Lower leg skin (tissue), 4 donors: Measurements from ENCODE around the gene BPIFA1. TPM values are rescaled to one million over a fixed set of nuclear protein-coding genes. Genes with fewer than 3 reads are reported as not detected.

ENCODE experiments used
- DNase-seq, 2 donors: peaks; one replicate each; pipeline ENCODE4 v3.0.0-alpha.2; 2019; ENCODE audit warnings: low spot score in 2 of 2
- H3K4me3 ChIP-seq: fragments of 200-600 bp; sonication (generic); 2 replicates; pipeline ENCODE4 v1.5.1; 2017; ENCODE audit warnings: mild to moderate bottlenecking, low read depth; ENCODE audit not compliant: poor library complexity, severe bottlenecking
- POLR2A ChIP-seq, 2 donors: fragments of 450-650 bp; IDR thresholded peaks; one replicate each; pipeline ENCODE4 v1.6.1; 2016 to 2017; ENCODE audit warnings: antibody characterized with exemption in 2 of 2, mild to moderate bottlenecking in 1 of 2, moderate library complexity in 1 of 2
- WGBS, 2 donors: methylation state at CpG; one replicate each; pipeline ENCODE4 v1.1.5; 2018; 5-methylcytosine and 5-hydroxymethylcytosine counted together
- intact Hi-C: fragments of 100-400 bp; cut with DNase I; formaldehyde crosslinking; loops from one replicate; pipeline ENCODE4 v1.15.0; 2023; ENCODE audit warnings: low total_unique reads
- total RNA-seq, 4 donors: library from RNA; depleted of rRNA; stranded (reverse); fragments of >200 nt; gene quantifications; one replicate each; pipeline ENCODE4 v1.1.0, GENCODE V29; 2016
- TF ChIP-seq, protein P1 (sequence below), 3 donors: fragments of 450-650 bp; IDR thresholded peaks; one replicate each; pipeline ENCODE4 v1.5.1; 2016; ENCODE audit warnings: antibody characterized with exemption in 3 of 3, mild to moderate bottlenecking in 3 of 3, moderate library complexity in 2 of 3

BPIFA1 gene
- total RNA-seq, 4 donors from 2014 or later, result not detected

DNA sequence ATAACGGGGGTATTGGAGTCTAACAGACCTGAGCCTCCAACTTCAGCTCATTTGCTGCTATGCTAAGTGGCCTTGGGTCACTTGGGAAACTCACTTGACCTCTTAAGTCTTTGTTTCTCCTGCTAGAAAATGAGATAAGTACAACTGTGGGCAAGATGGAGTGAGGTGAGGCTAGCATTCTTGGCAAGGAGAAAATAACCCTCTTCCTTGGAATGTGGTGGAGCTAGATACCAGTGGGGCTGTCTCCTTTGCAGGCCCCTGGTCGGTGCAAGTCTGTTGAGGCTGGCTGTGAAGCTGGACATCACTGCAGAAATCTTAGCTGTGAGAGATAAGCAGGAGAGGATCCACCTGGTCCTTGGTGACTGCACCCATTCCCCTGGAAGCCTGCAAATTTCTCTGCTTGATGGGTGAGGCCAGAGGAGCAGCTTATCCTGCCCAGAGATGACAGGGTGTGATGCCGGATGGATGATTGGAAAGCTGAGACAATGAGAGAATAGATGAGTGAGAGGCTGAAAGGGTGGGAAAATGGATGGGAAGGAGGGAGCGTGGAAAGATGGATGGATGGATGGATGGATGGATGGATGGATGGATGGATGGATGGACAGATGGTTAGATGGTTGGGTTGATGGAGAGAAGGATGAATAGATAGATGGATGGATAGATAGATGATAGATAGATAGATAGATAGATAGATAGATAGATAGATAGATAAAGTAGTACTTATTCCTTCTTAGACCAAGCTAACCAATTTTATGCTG, 4.4 kb downstream of the BPIFA1 start:
- no peak for DNase-seq
- WGBS, 2 donors, result 82 to 85% methylated on average over 4 of the region's 4 CpGs
- intact Hi-C loops, result no loop called here
- TF ChIP-seq, protein P1, sequence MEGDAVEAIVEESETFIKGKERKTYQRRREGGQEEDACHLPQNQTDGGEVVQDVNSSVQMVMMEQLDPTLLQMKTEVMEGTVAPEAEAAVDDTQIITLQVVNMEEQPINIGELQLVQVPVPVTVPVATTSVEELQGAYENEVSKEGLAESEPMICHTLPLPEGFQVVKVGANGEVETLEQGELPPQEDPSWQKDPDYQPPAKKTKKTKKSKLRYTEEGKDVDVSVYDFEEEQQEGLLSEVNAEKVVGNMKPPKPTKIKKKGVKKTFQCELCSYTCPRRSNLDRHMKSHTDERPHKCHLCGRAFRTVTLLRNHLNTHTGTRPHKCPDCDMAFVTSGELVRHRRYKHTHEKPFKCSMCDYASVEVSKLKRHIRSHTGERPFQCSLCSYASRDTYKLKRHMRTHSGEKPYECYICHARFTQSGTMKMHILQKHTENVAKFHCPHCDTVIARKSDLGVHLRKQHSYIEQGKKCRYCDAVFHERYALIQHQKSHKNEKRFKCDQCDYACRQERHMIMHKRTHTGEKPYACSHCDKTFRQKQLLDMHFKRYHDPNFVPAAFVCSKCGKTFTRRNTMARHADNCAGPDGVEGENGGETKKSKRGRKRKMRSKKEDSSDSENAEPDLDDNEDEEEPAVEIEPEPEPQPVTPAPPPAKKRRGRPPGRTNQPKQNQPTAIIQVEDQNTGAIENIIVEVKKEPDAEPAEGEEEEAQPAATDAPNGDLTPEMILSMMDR (IDR thresholded peaks at IDR 0.05), result no peak
- no peak for TF ChIP-seq POLR2A (IDR thresholded peaks at IDR 0.05)
- H3K4me3 ChIP-seq, result no peak overlapping the region

DNA sequence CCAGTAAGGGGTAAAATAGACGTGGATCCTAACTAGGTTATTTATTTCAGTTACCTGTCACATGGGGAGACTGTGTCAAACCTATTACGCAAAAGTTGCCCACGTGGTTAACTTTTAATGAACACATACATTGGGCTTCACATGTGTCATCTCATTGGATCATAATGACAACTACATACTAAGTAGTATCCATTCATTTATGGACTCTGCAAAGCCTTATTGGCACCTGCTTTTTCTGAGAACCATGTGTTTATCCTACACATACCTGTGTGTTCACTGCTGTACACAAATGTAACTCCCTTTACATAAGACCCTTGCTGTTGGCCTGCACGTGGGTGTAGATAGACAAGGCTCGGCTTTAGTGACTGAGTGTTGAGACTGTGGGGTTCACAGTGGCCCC, 5.1 kb downstream of the BPIFA1 start:
- no peak for TF ChIP-seq POLR2A (IDR thresholded peaks at IDR 0.05)
- TF ChIP-seq, protein P1 (IDR thresholded peaks at IDR 0.05), result no peak
- DNase-seq, result no peak
- intact Hi-C loops, result no loop called here
- WGBS, 2 donors, result 65 to 75% methylated on average over 5 of the region's 5 CpGs
- H3K4me3 ChIP-seq, result no peak overlapping the region

DNA sequence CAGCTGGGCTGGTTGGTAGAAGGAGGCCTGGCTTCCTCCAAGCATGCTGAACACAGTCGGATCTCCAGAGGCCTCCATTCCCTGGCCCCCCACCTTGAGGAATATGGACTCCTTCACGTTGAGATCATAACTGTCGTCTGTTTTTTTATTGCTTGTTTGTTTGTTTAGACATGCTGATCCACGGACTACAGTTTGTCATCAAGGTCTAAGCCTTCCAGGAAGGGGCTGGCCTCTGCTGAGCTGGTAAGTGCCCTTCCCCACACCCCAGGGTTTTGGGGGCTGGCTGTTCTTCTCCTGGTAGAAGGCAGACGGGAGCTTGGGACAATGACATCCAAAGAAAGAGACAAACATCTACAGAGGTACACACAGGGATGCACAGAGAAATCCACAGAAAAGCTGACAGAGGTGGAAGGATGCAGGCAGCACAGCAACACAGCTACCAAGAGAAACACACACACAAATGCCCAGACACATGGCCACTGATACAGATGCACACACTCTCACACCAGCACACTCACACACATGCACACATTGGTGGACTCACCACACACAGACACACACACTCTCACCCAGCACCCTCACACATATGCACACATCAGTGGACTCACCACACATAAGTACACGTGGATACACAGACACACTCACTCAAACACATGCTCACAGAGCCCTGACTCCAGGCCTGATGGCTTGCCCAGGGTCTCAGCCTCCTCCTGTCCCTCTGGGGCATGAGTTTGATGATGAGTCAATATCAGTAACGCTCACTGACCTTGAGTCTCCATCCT, 6.7 kb downstream of the BPIFA1 start:
- H3K4me3 ChIP-seq, result no peak overlapping the region
- WGBS, 2 donors, result 66 to 67% methylated on average over 7 of the region's 7 CpGs
- intact Hi-C loops, result no loop called here
- DNase-seq, result no peak
- TF ChIP-seq, protein P1 (IDR thresholded peaks at IDR 0.05), result peak in 1 of 3 donors; percentile 15
- TF ChIP-seq POLR2A (IDR thresholded peaks at IDR 0.05), result no peak

GRCh38 chr20:33246077-33246476, 10.3 kb downstream of the BPIFA1 start:
- intact Hi-C loops, result no loop called here
- H3K4me3 ChIP-seq, result no peak overlapping the region
- 71 to 81% methylated on average over 3 of the region's 3 CpGs for WGBS, 2 donors
- no peak for TF ChIP-seq POLR2A (IDR thresholded peaks at IDR 0.05)
- TF ChIP-seq, protein P1 (IDR thresholded peaks at IDR 0.05), result no peak
- no peak for DNase-seq

- intact Hi-C loops, result no loop called here
- no peak for DNase-seq
- no peak overlapping the region for H3K4me3 ChIP-seq
- no peak for TF ChIP-seq POLR2A (IDR thresholded peaks at IDR 0.05)
- 80 to 86% methylated on average over 1 of the region's 1 CpG for WGBS, 2 donors
These were observed 13.7 kb downstream of the BPIFA1 start for GRCh38 chr20:33249456-33249855.

- intact Hi-C loops, result no loop called here
- TF ChIP-seq, protein P1 (IDR thresholded peaks at IDR 0.05), result no peak
- no peak for TF ChIP-seq POLR2A (IDR thresholded peaks at IDR 0.05)
- no peak overlapping the region for H3K4me3 ChIP-seq
- 28 to 39% methylated on average over 2 of the region's 2 CpGs for WGBS, 2 donors
- DNase-seq, result no peak
These were observed 14.9 kb downstream of the BPIFA1 start for GRCh38 chr20:33250666-33251065.
